WTC11 (cell line): ENCODE measurements around the gene ATXN2L. TPM values are rescaled to one million over a fixed set of nuclear protein-coding genes. Genes with fewer than 3 reads are reported as not detected.

Experiments used
- ATAC-seq: fragments of 200-7000 bp; cut with Tn5 transposase; 2 replicates; pipeline ENCODE4 v1.10.0; 2021; ENCODE audit warnings: mild to moderate bottlenecking, moderate library complexity
- Bru-seq: library from RNA; stranded (reverse); fragments of 400-500 nt; gene quantifications from one replicate; lab custom pipeline; 2021; lab: Mats Ljungman, UMichigan
- CTCF ChIA-PET: fragments of 300-600 bp; sonication (Branson Sonifier 250); formaldehyde crosslinking; loops from one replicate; lab custom pipeline; 2021; ENCODE audit warnings: antibody characterized with exemption; lab: Charles Lee
- POLR2A ChIA-PET: fragments of 350-600 bp; sonication (Branson Sonifier 250); formaldehyde crosslinking; loops from one replicate; lab custom pipeline; 2021; ENCODE audit warnings: antibody characterized with exemption; lab: Charles Lee
- DNase-seq: peaks from one replicate; pipeline ENCODE4 v3.0.0; 2021; ENCODE audit warnings: low spot score
- H3K27ac Mint-ChIP-seq: 2 replicates; pipeline ENCODE4 v1.8.0; 2021; ENCODE audit warnings: mixed read lengths
- H3K27me3 Mint-ChIP-seq: 2 replicates; pipeline ENCODE4 v1.8.0; 2021; ENCODE audit warnings: low read depth, mild to moderate bottlenecking, moderate library complexity, mixed read lengths
- H3K36me3 Mint-ChIP-seq: 2 replicates; pipeline ENCODE4 v1.8.0; 2021; ENCODE audit warnings: mixed read lengths
- H3K4me1 Mint-ChIP-seq: 2 replicates; pipeline ENCODE4 v1.8.0; 2022; ENCODE audit warnings: mixed read lengths
- H3K4me3 Mint-ChIP-seq: 2 replicates; pipeline ENCODE4 v1.8.0; 2021; ENCODE audit warnings: mild to moderate bottlenecking, moderate library complexity, mixed read lengths
- H3K9me3 Mint-ChIP-seq: 2 replicates; pipeline ENCODE4 v1.8.0; 2021; ENCODE audit warnings: mixed read lengths
- CBFB ChIP-seq: sonication (generic); formaldehyde crosslinking; IDR thresholded peaks from 2 replicates; pipeline ENCODE4 v1.8.1; 2022; ENCODE audit warnings: mild to moderate bottlenecking, low read depth, missing genetic modification reagents
- GRHL2 ChIP-seq: fragments of 250-450 bp; sonication (Bioruptor Pico); IDR thresholded peaks from 2 replicates; pipeline ENCODE4 v1.8.0; 2022; ENCODE audit warnings: mild to moderate bottlenecking, moderate library complexity; ENCODE audit not compliant: insufficient replicate concordance, severe bottlenecking
- JUN ChIP-seq: sonication (generic); formaldehyde crosslinking; IDR thresholded peaks from 2 replicates; pipeline ENCODE4 v1.8.0; 2023; ENCODE audit warnings: mild to moderate bottlenecking, missing genetic modification reagents
- KAT7 ChIP-seq: sonication (generic); formaldehyde crosslinking; IDR thresholded peaks from 2 replicates; pipeline ENCODE4 v1.8.1; 2023; ENCODE audit warnings: missing genetic modification reagents, mild to moderate bottlenecking, borderline replicate concordance
- MXD4 ChIP-seq: fragments of 250-450 bp; sonication (Bioruptor Pico); IDR thresholded peaks from 2 replicates; pipeline ENCODE4 v1.8.0; 2021; ENCODE audit warnings: mild to moderate bottlenecking, moderate library complexity, borderline replicate concordance
- NFE2L1 ChIP-seq: sonication (generic); formaldehyde crosslinking; IDR thresholded peaks from 2 replicates; pipeline ENCODE4 v1.8.1; 2023; ENCODE audit warnings: missing genetic modification reagents
- NR1H2 ChIP-seq: sonication (generic); formaldehyde crosslinking; IDR thresholded peaks from 2 replicates; pipeline ENCODE4 v1.9.0; 2021; ENCODE audit warnings: mild to moderate bottlenecking, moderate library complexity, missing genetic modification reagents
- PRRX2 ChIP-seq: fragments of 250-450 bp; sonication (Bioruptor Pico); IDR thresholded peaks from 2 replicates; pipeline ENCODE4 v1.8.0; 2021; ENCODE audit warnings: mild to moderate bottlenecking
- RORB ChIP-seq: fragments of 250-450 bp; sonication (Bioruptor Pico); IDR thresholded peaks from 2 replicates; pipeline ENCODE4 v1.9.0; 2021; ENCODE audit warnings: mild to moderate bottlenecking
- SOX15 ChIP-seq: fragments of 250-450 bp; sonication (Bioruptor Pico); IDR thresholded peaks from 2 replicates; pipeline ENCODE4 v1.9.0; 2021; ENCODE audit warnings: mild to moderate bottlenecking
- TEAD1 ChIP-seq: sonication (generic); formaldehyde crosslinking; IDR thresholded peaks from 2 replicates; pipeline ENCODE4 v1.8.0; 2022; ENCODE audit warnings: mild to moderate bottlenecking, missing genetic modification reagents
- ZNF232 ChIP-seq: sonication (generic); formaldehyde crosslinking; IDR thresholded peaks from 2 replicates; pipeline ENCODE4 v1.8.0; 2022; ENCODE audit warnings: mild to moderate bottlenecking, missing genetic modification reagents
- ZNF416 ChIP-seq: fragments of 250-450 bp; sonication (Bioruptor Pico); IDR thresholded peaks from 2 replicates; pipeline ENCODE4 v1.9.0; 2021; ENCODE audit warnings: mild to moderate bottlenecking, inconsistent platforms
- long read RNA-seq, 3 experiments: library from RNA in 1 of 3; library from capped mRNA in 1 of 3; library from polyadenylated mRNA in 1 of 3; unstranded in 2 of 3; stranded (forward) in 1 of 3; transcript quantifications; one replicate each; pipeline ENCODE4 v2.0.0, GENCODE V29; 2021
- total RNA-seq: library from RNA; stranded (reverse); gene quantifications from 3 replicates; pipeline ENCODE4 v1.2.3, GENCODE V29; 2021
- TF ChIP-seq, protein P1 (sequence below): sonication (generic); formaldehyde crosslinking; IDR thresholded peaks from 2 replicates; pipeline ENCODE4 v1.8.1; 2023; ENCODE audit warnings: mild to moderate bottlenecking, missing genetic modification reagents, moderate library complexity
- TF ChIP-seq, protein P2 (sequence below): sonication (generic); formaldehyde crosslinking; IDR thresholded peaks from 2 replicates; pipeline ENCODE4 v1.8.0; 2022; ENCODE audit warnings: mild to moderate bottlenecking, missing genetic modification reagents
- TF ChIP-seq, protein P3 (sequence below): sonication (generic); formaldehyde crosslinking; IDR thresholded peaks from 2 replicates; pipeline ENCODE4 v1.8.0; 2023; ENCODE audit warnings: missing genetic modification reagents, mild to moderate bottlenecking, borderline replicate concordance
- TF ChIP-seq, protein P4 (sequence below): sonication (generic); formaldehyde crosslinking; IDR thresholded peaks from 2 replicates; pipeline ENCODE4 v1.8.1; 2023; ENCODE audit warnings: mild to moderate bottlenecking, missing genetic modification reagents, moderate library complexity
- TF ChIP-seq, protein P5 (sequence below): sonication (generic); formaldehyde crosslinking; IDR thresholded peaks from 2 replicates; pipeline ENCODE4 v1.8.1; 2022; ENCODE audit warnings: missing genetic modification reagents, borderline replicate concordance
- TF ChIP-seq, protein P6 (sequence below): sonication (generic); formaldehyde crosslinking; IDR thresholded peaks from 2 replicates; pipeline ENCODE4 v1.8.1; 2022; ENCODE audit warnings: mild to moderate bottlenecking, moderate library complexity, missing genetic modification reagents
- TF ChIP-seq, protein P7 (sequence below): fragments of 250-450 bp; sonication (Bioruptor Pico); IDR thresholded peaks from 2 replicates; pipeline ENCODE4 v1.9.0; 2021; ENCODE audit warnings: mild to moderate bottlenecking

The ATXN2L gene, protein sequence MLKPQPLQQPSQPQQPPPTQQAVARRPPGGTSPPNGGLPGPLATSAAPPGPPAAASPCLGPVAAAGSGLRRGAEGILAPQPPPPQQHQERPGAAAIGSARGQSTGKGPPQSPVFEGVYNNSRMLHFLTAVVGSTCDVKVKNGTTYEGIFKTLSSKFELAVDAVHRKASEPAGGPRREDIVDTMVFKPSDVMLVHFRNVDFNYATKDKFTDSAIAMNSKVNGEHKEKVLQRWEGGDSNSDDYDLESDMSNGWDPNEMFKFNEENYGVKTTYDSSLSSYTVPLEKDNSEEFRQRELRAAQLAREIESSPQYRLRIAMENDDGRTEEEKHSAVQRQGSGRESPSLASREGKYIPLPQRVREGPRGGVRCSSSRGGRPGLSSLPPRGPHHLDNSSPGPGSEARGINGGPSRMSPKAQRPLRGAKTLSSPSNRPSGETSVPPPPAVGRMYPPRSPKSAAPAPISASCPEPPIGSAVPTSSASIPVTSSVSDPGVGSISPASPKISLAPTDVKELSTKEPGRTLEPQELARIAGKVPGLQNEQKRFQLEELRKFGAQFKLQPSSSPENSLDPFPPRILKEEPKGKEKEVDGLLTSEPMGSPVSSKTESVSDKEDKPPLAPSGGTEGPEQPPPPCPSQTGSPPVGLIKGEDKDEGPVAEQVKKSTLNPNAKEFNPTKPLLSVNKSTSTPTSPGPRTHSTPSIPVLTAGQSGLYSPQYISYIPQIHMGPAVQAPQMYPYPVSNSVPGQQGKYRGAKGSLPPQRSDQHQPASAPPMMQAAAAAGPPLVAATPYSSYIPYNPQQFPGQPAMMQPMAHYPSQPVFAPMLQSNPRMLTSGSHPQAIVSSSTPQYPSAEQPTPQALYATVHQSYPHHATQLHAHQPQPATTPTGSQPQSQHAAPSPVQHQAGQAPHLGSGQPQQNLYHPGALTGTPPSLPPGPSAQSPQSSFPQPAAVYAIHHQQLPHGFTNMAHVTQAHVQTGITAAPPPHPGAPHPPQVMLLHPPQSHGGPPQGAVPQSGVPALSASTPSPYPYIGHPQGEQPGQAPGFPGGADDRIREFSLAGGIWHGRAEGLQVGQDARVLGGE
- total RNA-seq (210 to 243 TPM (median 225 TPM) in 3 replicates), Bru-seq, nascent RNA (percentile 87 among the genes with signal in this experiment)
- long read RNA-seq, experiment 1, full-length matches to known transcripts: 88 of 478 reads
- long read RNA-seq, experiment 1, partial matches to known transcripts: 141 of 478 reads
- long read RNA-seq, experiment 1, other reads (novel, unspliced or antisense): 249 of 478 reads
- long read RNA-seq, experiment 2, full-length matches to known transcripts: 8 of 153 reads
- long read RNA-seq, experiment 2, partial matches to known transcripts: 62 of 153 reads
- long read RNA-seq, experiment 2, other reads (novel, unspliced or antisense): 83 of 153 reads
- long read RNA-seq, experiment 3, partial matches to known transcripts: 2 of 10 reads
- long read RNA-seq, experiment 3, other reads (novel, unspliced or antisense): 7 of 10 reads

DNA sequence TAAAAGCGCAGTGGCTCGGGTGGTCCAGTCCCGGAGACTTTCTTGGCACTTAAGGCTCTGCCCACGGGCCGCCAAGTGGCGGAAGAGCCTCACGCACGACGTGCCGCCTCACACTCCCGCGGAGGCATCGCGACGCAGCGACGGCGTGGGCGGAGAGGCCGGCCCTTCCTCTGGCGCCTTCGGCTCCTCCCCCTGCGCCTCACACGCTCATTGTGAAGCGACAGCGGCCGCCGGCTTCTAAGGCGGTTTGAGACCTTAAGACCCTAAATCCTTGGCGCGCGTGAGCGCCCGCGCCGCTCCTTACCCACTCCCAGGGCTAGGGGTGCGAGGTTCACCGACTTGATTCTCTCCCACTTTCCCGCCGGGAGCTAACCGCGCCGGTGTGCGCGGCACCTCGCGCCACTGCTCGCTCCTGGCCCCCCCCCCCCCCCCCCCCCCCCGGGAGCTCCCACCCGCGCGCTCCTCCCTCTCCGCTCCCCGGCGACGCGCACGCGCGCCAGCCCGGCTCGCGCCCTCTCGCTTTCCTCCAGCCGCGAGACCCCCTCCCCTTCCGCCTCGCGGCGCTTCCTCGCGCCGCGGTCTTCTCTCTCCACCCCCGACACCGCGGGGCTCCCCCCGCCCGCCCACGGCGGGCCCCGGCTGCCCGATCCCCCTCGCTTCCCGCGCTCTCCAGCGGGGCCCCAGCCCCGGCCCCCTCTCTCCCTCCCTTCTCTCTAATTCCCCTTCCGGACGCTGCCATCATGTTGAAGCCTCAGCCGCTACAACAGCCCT lies at the start of gene ATXN2L:
Gene ATXN2L (plus strand): TSS at position 480 of the 771 bp plus-strand sequence. CDS start 261 bp downstream, at position 741.
- H3K27ac Mint-ChIP-seq: peak within 1 kb of the TSS; percentile 89
- TF ChIP-seq, protein P1, sequence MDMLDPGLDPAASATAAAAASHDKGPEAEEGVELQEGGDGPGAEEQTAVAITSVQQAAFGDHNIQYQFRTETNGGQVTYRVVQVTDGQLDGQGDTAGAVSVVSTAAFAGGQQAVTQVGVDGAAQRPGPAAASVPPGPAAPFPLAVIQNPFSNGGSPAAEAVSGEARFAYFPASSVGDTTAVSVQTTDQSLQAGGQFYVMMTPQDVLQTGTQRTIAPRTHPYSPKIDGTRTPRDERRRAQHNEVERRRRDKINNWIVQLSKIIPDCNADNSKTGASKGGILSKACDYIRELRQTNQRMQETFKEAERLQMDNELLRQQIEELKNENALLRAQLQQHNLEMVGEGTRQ (CRISPR knock-in tag): peak; percentile 39
- TF ChIP-seq GRHL2 (CRISPR knock-in tag) (no peak), SOX15 (no peak), RORB (CRISPR knock-in tag) (no peak), MXD4 (CRISPR knock-in tag) (no peak), KAT7 (peak; percentile 72; the same call in 1 of the 2 replicates), PRRX2 (CRISPR knock-in tag) (0 out of 2 replicates have a peak, but pooled peaks have one; percentile 74), ZNF232 (CRISPR knock-in tag) (no peak), NFE2L1 (CRISPR knock-in tag) (peak; percentile 77), JUN (CRISPR knock-in tag) (0 out of 2 replicates have a peak, but pooled peaks have one; percentile 37), CBFB (CRISPR knock-in tag) (no peak), TEAD1 (CRISPR knock-in tag) (peak; percentile 72), ZNF416 (CRISPR knock-in tag) (peak; percentile 69; the same call in 1 of the 2 replicates), NR1H2 (CRISPR knock-in tag) (no peak)
- TF ChIP-seq, protein P2, sequence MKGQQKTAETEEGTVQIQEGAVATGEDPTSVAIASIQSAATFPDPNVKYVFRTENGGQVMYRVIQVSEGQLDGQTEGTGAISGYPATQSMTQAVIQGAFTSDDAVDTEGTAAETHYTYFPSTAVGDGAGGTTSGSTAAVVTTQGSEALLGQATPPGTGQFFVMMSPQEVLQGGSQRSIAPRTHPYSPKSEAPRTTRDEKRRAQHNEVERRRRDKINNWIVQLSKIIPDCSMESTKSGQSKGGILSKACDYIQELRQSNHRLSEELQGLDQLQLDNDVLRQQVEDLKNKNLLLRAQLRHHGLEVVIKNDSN (CRISPR knock-in tag): peak; percentile 47; the same call in 1 of the 2 replicates
- TF ChIP-seq, protein P3, sequence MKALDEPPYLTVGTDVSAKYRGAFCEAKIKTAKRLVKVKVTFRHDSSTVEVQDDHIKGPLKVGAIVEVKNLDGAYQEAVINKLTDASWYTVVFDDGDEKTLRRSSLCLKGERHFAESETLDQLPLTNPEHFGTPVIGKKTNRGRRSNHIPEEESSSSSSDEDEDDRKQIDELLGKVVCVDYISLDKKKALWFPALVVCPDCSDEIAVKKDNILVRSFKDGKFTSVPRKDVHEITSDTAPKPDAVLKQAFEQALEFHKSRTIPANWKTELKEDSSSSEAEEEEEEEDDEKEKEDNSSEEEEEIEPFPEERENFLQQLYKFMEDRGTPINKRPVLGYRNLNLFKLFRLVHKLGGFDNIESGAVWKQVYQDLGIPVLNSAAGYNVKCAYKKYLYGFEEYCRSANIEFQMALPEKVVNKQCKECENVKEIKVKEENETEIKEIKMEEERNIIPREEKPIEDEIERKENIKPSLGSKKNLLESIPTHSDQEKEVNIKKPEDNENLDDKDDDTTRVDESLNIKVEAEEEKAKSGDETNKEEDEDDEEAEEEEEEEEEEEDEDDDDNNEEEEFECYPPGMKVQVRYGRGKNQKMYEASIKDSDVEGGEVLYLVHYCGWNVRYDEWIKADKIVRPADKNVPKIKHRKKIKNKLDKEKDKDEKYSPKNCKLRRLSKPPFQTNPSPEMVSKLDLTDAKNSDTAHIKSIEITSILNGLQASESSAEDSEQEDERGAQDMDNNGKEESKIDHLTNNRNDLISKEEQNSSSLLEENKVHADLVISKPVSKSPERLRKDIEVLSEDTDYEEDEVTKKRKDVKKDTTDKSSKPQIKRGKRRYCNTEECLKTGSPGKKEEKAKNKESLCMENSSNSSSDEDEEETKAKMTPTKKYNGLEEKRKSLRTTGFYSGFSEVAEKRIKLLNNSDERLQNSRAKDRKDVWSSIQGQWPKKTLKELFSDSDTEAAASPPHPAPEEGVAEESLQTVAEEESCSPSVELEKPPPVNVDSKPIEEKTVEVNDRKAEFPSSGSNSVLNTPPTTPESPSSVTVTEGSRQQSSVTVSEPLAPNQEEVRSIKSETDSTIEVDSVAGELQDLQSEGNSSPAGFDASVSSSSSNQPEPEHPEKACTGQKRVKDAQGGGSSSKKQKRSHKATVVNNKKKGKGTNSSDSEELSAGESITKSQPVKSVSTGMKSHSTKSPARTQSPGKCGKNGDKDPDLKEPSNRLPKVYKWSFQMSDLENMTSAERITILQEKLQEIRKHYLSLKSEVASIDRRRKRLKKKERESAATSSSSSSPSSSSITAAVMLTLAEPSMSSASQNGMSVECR (CRISPR knock-in tag): peak; percentile 72; the same call in 1 of the 2 replicates
- TF ChIP-seq, protein P4, sequence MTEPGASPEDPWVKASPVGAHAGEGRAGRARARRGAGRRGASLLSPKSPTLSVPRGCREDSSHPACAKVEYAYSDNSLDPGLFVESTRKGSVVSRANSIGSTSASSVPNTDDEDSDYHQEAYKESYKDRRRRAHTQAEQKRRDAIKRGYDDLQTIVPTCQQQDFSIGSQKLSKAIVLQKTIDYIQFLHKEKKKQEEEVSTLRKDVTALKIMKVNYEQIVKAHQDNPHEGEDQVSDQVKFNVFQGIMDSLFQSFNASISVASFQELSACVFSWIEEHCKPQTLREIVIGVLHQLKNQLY (CRISPR knock-in tag): no peak
- TF ChIP-seq, protein P5, sequence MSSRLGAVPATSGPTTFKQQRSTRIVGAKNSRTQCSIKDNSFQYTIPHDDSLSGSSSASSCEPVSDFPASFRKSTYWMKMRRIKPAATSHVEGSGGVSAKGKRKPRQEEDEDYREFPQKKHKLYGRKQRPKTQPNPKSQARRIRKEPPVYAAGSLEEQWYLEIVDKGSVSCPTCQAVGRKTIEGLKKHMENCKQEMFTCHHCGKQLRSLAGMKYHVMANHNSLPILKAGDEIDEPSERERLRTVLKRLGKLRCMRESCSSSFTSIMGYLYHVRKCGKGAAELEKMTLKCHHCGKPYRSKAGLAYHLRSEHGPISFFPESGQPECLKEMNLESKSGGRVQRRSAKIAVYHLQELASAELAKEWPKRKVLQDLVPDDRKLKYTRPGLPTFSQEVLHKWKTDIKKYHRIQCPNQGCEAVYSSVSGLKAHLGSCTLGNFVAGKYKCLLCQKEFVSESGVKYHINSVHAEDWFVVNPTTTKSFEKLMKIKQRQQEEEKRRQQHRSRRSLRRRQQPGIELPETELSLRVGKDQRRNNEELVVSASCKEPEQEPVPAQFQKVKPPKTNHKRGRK (CRISPR knock-in tag): no peak
- TF ChIP-seq, protein P6, sequence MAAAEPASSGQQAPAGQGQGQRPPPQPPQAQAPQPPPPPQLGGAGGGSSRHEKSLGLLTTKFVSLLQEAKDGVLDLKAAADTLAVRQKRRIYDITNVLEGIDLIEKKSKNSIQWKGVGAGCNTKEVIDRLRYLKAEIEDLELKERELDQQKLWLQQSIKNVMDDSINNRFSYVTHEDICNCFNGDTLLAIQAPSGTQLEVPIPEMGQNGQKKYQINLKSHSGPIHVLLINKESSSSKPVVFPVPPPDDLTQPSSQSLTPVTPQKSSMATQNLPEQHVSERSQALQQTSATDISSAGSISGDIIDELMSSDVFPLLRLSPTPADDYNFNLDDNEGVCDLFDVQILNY: peak; percentile 81; the same call in 1 of the 2 replicates
- TF ChIP-seq, protein P7, sequence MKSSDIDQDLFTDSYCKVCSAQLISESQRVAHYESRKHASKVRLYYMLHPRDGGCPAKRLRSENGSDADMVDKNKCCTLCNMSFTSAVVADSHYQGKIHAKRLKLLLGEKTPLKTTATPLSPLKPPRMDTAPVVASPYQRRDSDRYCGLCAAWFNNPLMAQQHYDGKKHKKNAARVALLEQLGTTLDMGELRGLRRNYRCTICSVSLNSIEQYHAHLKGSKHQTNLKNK: no peak

More for the DNA sequence above, at the start of gene ATXN2L:
- Mint-ChIP-seq H3K4me1 (peaks cover 31% of the 10 kb centered on the region), H3K27me3 (no peaks in the 10 kb centered on the region), H3K9me3 (no peaks in the 10 kb centered on the region), H3K36me3 (peaks cover 39% of the 10 kb centered on the region), H3K4me3 (peak within 1 kb of the TSS; percentile 98)
- DNase-seq (peak; percentile 82), ATAC-seq (peak; percentile 18)
- ChIA-PET POLR2A (interaction anchor here (0.5 to 1.7 kb wide), 5 partner anchors 9 to 1835 kb away, joined by 3 to 7 read pairs (median 5); partner anchors contain the start of genes SH2B1 and TUFM), CTCF (interaction anchor here (1.1 to 2.1 kb wide), 3 partner anchors 11 to 123 kb away, joined by 3 to 8 read pairs (median 5); no protein-coding TSS in a partner anchor)
